OCI-LY1 (cell line): ENCODE measurements around the gene HOXC13.

Experiments
- H2AFZ ChIP-seq: fragments of 200-600 bp; sonication (generic), shearing (Covaris generic); 2 replicates; pipeline ENCODE4 v1.6.0; 2014; ENCODE audit warnings: antibody characterized with exemption, mild to moderate bottlenecking, low read length
- H3F3A ChIP-seq: fragments of 200-600 bp; sonication (generic), shearing (Covaris generic); 2 replicates; pipeline ENCODE4 v1.6.0; 2014; ENCODE audit warnings: mild to moderate bottlenecking, antibody characterized with exemption, low read length, moderate library complexity; ENCODE audit not compliant: insufficient read depth
- H3K27ac ChIP-seq: fragments of 200-600 bp; sonication (generic); 2 replicates; pipeline ENCODE4 v1.5.1; 2014; ENCODE audit warnings: low read length, mixed run types, mild to moderate bottlenecking, low read depth; ENCODE audit not compliant: poor library complexity, severe bottlenecking
- H3K27me3 ChIP-seq: fragments of 200-600 bp; sonication (generic); 2 replicates; pipeline ENCODE4 v1.6.0; 2014; ENCODE audit warnings: antibody characterized with exemption, mild to moderate bottlenecking, low read length, moderate library complexity; ENCODE audit not compliant: insufficient read depth
- H3K36me3 ChIP-seq: fragments of 200-600 bp; sonication (generic); 2 replicates; pipeline ENCODE4 v1.6.1; 2014; ENCODE audit warnings: mild to moderate bottlenecking, antibody characterized with exemption, low read length, moderate library complexity, mixed read lengths; ENCODE audit not compliant: insufficient read depth
- H3K4me1 ChIP-seq: fragments of 200-600 bp; sonication (generic); 2 replicates; pipeline ENCODE4 v1.5.1; 2014; ENCODE audit warnings: mild to moderate bottlenecking, low read length, moderate library complexity; ENCODE audit not compliant: insufficient read depth, severe bottlenecking
- H3K4me2 ChIP-seq: fragments of 200-600 bp; sonication (generic), shearing (Covaris generic); 2 replicates; pipeline ENCODE4 v1.6.1; 2014; ENCODE audit warnings: low read length
- H3K4me3 ChIP-seq: fragments of 200-600 bp; sonication (generic); 2 replicates; pipeline ENCODE4 v1.5.1; 2014; ENCODE audit warnings: low read length, low read depth, mild to moderate bottlenecking, mixed read lengths; ENCODE audit not compliant: poor library complexity, severe bottlenecking
- H3K79me2 ChIP-seq: fragments of 200-600 bp; shearing (Covaris generic); 2 replicates; pipeline ENCODE4 v1.6.1; 2016; ENCODE audit warnings: mixed run types, low read length, mixed read lengths; ENCODE audit not compliant: insufficient read depth
- H3K9ac ChIP-seq: fragments of 200-600 bp; sonication (generic), shearing (Covaris generic); 2 replicates; pipeline ENCODE4 v1.6.1; 2014; ENCODE audit warnings: mild to moderate bottlenecking, low read length, mixed read lengths
- H3K9me2 ChIP-seq: fragments of 200-600 bp; sonication (generic), shearing (Covaris generic); 2 replicates; pipeline ENCODE4 v1.6.1; 2014; ENCODE audit warnings: low read depth, mild to moderate bottlenecking, low read length, mixed read lengths
- H3K9me3 ChIP-seq: fragments of 200-600 bp; shearing (Covaris generic); 2 replicates; pipeline ENCODE4 v1.6.1; 2014; ENCODE audit warnings: low read length, mixed read lengths
- H4K20me1 ChIP-seq: fragments of 200-600 bp; sonication (generic), shearing (Covaris generic); 2 replicates; pipeline ENCODE4 v1.6.0; 2016; ENCODE audit warnings: mild to moderate bottlenecking, low read length; ENCODE audit not compliant: insufficient read depth
- EZH2 ChIP-seq: fragments of 200-600 bp; sonication (generic), shearing (Covaris generic); IDR thresholded peaks from 2 replicates; pipeline ENCODE4 v1.8.0; 2017; ENCODE audit warnings: borderline replicate concordance, mixed run types, mild to moderate bottlenecking, antibody characterized with exemption, low read length, moderate library complexity, mixed read lengths
- TF ChIP-seq, protein P1 (sequence below): fragments of 200-600 bp; sonication (generic), shearing (Covaris generic); IDR thresholded peaks from 2 replicates; pipeline ENCODE4 v1.5.1; 2017; ENCODE audit warnings: mild to moderate bottlenecking, antibody characterized with exemption, low read length, moderate library complexity, mixed read lengths

Gene HOXC13

DNA sequence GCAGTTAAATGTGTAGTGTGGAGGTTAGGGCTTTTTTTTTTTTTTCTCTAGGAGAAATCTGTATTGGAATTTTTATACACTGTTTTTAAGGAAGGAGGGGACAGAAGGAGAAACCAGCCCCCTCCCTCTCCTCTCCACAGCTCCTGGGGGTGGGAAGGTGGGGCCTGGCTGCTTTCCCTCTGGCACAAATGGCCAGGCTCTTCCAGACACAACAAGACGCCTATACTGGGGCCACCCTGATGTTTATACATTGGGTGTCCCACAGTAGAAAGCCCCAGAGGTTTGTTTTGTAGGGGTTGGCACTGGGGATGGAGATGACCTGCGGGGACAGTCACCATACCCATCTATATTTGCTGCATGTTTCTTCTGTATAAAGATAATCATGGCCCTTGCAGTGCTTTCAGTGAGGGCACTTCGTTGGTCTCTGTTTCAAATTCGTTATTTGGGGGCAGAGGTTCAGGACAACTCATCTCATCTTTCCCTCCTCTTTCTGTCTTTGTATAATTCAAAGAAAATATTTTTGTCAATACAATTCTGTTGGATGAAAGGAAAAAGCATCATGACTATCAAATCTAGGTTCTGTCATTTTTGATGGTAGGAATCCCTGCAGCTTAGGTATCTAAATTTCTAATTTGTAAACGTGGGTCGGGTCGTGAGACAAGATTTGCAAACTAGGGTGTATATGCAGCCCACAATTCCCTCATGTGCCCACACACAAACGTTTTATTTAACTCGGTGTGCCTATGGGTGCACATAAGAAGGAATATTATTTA, 38.4 kb downstream of the HOXC13 start:
- H3K79me2 ChIP-seq, result no peaks in the 10 kb centered on the region
- no peak overlapping the region for H3K4me2 ChIP-seq
- peaks cover 3% of the 10 kb centered on the region for H3K4me1 ChIP-seq
- no peak overlapping the region for H3K27ac ChIP-seq
- H3K27me3 ChIP-seq, result no peaks in the 10 kb centered on the region
- H2AFZ ChIP-seq, result no peak overlapping the region
- no peaks in the 10 kb centered on the region for H3F3A ChIP-seq
- H4K20me1 ChIP-seq, result no peaks in the 10 kb centered on the region
- H3K9ac ChIP-seq, result no peak overlapping the region
- no peaks in the 10 kb centered on the region for H3K36me3 ChIP-seq
- H3K9me3 ChIP-seq, result no peaks in the 10 kb centered on the region
- TF ChIP-seq EZH2, result no peak
- TF ChIP-seq, protein P1, sequence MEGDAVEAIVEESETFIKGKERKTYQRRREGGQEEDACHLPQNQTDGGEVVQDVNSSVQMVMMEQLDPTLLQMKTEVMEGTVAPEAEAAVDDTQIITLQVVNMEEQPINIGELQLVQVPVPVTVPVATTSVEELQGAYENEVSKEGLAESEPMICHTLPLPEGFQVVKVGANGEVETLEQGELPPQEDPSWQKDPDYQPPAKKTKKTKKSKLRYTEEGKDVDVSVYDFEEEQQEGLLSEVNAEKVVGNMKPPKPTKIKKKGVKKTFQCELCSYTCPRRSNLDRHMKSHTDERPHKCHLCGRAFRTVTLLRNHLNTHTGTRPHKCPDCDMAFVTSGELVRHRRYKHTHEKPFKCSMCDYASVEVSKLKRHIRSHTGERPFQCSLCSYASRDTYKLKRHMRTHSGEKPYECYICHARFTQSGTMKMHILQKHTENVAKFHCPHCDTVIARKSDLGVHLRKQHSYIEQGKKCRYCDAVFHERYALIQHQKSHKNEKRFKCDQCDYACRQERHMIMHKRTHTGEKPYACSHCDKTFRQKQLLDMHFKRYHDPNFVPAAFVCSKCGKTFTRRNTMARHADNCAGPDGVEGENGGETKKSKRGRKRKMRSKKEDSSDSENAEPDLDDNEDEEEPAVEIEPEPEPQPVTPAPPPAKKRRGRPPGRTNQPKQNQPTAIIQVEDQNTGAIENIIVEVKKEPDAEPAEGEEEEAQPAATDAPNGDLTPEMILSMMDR, result no peak
- H3K9me2 ChIP-seq, result no peaks in the 10 kb centered on the region
- no peak overlapping the region for H3K4me3 ChIP-seq

DNA sequence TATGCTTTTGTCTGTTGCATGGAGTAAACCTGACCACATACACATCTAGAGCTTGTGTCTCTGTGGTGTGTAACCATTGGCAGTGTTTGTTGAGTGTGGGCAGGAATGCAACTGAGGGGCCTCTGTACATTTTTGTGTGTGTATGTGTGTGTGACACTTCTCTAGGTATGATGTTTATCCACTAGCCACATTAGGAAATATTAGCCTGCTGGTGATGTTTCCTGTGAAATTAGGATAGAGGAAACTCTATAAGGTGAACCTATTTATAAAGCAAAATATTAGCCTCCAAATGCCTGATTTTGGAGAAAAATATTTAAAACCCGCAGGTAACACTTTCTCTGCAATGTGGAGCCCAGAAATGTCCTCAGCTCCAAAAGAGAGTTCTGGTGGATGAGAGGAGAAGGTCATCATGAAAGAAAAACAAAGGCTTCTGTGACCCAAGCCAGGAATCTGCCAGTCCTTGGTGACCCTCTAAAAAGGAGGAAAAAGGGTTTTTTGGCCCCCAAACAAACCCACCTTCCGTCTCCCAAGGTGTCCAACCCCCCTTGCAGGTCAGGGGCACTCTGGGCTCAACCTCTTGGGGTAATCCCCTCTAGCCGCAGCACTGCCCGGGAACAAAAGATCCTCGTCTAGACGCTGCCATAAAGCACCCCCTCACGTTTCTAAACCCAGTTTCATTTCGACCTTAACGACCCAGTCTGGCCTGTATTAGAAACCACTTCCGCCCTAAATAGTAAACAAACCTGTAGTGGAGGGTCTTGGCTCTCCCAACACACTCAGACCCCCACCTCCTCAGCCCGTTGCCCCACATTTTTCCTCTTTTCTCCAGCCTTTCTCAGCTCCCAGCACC, 39.2 kb downstream of the HOXC13 start:
- no peaks in the 10 kb centered on the region for H3K9me2 ChIP-seq
- no peak overlapping the region for H3K9ac ChIP-seq
- H3K4me3 ChIP-seq, result no peak overlapping the region
- H3K4me1 ChIP-seq, result peaks cover 3% of the 10 kb centered on the region
- no peaks in the 10 kb centered on the region for H3K36me3 ChIP-seq
- H3F3A ChIP-seq, result no peaks in the 10 kb centered on the region
- TF ChIP-seq EZH2, result no peak
- TF ChIP-seq, protein P1, result no peak
- no peaks in the 10 kb centered on the region; the same call in 1 of the 2 replicates for H3K27me3 ChIP-seq
- H3K9me3 ChIP-seq, result no peaks in the 10 kb centered on the region
- H3K27ac ChIP-seq, result no peak overlapping the region
- H3K4me2 ChIP-seq, result no peak overlapping the region
- no peak overlapping the region for H2AFZ ChIP-seq
- H4K20me1 ChIP-seq, result no peaks in the 10 kb centered on the region
- H3K79me2 ChIP-seq, result no peaks in the 10 kb centered on the region

DNA sequence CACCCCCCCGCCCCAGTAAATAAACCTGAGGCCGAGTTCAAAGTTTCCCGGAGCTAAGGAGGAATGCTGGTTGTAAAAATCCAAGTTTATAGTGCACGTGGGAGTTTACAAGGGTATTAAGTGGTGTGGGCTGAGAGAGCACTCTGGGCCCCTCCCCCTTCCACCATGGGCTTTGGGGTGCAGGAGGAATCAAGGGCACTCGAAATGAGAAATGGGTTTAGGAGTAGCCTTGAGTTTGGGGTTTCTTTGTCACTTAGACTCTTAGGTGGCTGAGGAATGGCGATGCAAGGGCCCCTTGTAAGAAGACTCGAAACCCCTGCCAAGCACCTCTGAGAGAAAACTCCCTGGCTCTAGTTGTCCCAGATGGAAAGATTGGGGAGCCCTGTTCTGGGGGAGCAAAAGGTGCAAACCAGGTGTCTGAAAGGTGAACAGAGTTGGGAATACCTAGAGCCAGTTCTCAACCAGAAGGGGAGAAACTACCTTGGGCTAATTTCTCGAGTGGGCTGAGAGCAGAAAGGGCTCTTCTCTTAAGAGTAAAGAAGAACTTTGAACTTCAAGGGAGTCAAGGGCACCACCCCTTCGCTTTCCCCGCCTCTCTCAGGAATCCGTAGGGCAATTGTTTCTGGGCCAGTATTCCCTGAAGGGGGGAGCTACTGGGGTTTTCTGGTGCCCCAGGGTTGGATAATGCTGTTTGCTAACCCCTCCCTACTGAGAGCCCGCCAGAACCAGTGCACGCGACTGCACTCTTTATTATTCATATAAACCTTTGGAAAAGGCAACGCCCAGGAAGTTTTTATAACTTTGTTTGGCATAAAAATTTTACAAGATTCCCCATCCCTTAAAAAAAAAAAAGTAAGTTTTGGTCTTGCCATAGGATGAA, 40.1 kb downstream of the HOXC13 start:
- no peaks in the 10 kb centered on the region for H3K9me2 ChIP-seq
- no peaks in the 10 kb centered on the region for H4K20me1 ChIP-seq
- H3K4me1 ChIP-seq, result peaks cover 3% of the 10 kb centered on the region
- no peaks in the 10 kb centered on the region for H3K36me3 ChIP-seq
- no peak overlapping the region for H2AFZ ChIP-seq
- H3K9ac ChIP-seq, result no peak overlapping the region
- H3K9me3 ChIP-seq, result no peaks in the 10 kb centered on the region
- no peaks in the 10 kb centered on the region; the same call in 1 of the 2 replicates for H3K27me3 ChIP-seq
- no peak overlapping the region for H3K4me2 ChIP-seq
- no peaks in the 10 kb centered on the region for H3F3A ChIP-seq
- H3K79me2 ChIP-seq, result no peaks in the 10 kb centered on the region
- no peak overlapping the region for H3K27ac ChIP-seq
- no peak for TF ChIP-seq EZH2
- TF ChIP-seq, protein P1, result no peak
- H3K4me3 ChIP-seq, result no peak overlapping the region
